ENCODE data around the gene RNASEH1.
"Not testable (repeated sequence)": the region's sequence is repeated elsewhere in the genome, so short reads cannot be mapped to it uniquely, and the experiment has no call there.

The RNASEH1 gene

DNA sequence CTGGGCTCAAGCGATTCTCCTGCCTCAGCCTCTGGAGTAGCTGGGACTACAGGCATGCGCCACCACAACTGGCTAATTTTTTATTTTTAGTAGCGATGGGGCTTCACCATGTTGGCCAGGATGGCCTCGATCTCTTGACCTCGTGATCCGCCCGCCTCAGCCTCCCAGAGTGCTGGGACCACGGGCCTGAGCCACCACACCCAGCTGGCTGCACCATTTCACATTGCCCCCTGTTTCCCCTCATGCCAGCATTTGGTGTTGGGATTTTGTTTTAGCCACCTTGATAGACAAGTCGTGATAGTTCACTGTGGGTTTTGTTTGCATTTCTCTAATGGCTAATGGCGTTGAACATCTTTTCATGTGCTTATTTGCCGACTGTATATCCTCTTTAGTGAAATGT is 31.0 kb upstream of the RNASEH1 start:
- DNase-seq = no peak

DNA sequence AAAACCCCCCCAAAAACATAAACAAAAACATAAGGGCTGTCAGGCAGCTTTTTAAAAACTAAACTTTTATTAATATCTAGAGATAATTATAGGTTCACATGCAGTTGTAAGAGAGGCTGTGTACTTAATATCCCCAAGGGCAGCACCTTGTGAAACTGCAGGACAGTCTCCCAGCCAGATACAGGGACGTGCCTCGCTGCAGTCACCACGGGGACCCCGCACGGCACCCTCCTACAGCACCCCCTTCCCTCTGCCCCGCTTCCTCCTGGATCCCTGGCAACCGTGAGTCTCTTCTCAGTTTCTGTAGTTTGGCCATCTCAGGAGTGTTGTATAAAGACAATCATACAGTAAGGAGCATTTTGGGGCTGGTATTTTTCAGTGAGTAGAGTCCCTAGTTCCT is 30.0 kb upstream of the RNASEH1 start:
- DNase-seq = no peak

DNA sequence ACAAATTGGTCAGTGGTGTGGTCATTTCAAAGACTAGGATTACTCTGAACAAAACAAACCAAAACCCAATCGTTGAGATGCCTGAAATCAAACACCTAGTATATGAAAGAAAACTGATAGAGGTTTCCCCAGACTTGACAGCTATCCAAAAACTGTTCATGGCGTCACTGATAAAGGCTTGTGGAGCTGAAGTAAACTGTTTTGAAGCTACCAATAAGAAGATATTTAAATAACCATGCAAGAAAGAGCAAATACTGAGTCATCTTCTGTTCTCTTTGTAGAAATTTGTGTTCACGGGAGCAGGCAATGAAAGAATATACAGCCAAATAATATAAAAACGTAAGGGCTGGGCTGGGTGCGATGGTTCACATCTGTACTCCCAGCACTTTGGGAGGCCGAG is 29.3 kb upstream of the RNASEH1 start:
- no peak for DNase-seq

DNA sequence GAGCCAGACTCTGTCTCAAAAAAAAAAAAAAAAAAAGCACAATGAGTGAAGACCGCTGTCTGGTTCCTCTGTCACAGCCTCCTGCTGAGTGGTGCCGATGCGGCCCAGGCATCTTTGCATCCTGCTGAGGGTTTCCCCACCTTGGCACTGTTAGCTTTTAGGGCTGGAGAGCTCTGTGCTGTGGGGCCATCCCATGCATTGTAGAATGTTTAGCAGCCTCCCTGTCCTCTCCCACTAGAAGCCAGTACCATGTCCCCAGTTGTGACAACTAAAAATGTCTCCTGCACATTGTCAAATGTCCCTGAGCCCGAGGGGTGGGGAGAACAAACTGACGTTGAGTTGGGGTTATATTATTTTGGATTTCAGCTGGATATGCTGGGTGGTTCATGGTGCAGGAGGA is 28.9 kb upstream of the RNASEH1 start:
- no peak for DNase-seq

DNA sequence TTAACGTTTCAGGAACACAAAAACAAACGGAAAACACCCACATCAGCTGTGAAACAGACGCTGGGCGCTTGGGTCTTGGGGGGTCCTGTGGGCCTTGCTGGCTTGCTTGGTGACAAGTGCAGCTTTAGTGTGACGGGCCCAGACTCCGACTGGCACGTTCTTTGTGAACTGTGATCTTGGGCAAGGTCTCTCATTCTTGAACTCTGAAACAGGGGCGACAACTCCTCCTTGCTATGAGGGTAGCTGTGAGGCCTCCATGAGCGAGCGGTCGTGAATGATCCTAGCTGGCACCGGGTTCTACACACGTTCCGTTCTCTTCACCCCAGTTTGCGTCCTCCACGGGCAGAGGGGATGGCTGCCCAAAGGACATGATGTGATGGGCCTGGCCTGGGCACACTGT is 28.1 kb upstream of the RNASEH1 start:
- DNase-seq = no peak

DNA sequence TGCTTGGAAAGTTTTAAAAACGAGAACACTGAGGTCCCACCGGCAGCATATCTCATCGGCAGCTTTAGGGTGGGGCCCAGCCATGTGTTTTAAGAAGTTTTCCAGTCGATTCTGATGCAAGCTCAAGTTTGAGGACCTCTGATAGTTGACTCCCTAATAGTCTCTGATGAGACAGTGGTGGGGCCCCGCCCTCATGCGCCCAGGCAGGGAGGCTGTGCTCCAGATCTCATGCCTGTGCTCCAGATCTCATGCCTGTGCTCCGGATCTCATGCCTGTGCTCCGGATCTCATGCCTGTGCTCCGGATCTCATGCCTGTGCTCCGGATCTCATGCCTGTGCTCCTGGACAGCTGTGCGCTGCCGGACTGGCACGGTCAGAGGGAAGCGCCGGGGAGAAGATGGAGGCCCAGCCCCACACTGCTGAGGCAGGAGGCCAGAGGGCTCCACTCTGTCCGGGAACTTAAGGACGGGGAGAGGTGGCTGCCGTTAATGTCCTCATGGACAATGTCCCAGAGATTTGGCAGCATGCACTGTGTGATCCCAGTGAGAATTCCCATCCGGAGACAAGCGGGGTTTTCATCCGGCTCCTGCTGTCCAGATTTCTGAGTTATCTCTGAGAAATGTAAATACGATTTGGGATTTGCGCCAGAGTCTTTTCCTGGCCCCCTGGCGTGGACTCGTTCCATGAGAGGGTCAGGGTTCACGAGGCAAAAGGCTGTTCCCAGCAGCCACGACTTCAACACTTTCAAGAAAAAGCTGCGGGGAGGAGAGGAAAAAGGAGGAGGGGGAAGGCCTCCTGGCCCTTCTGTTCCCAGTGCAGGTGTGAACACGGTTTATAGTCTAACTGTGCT is 27.4 kb upstream of the RNASEH1 start:
- no peak for DNase-seq

DNA sequence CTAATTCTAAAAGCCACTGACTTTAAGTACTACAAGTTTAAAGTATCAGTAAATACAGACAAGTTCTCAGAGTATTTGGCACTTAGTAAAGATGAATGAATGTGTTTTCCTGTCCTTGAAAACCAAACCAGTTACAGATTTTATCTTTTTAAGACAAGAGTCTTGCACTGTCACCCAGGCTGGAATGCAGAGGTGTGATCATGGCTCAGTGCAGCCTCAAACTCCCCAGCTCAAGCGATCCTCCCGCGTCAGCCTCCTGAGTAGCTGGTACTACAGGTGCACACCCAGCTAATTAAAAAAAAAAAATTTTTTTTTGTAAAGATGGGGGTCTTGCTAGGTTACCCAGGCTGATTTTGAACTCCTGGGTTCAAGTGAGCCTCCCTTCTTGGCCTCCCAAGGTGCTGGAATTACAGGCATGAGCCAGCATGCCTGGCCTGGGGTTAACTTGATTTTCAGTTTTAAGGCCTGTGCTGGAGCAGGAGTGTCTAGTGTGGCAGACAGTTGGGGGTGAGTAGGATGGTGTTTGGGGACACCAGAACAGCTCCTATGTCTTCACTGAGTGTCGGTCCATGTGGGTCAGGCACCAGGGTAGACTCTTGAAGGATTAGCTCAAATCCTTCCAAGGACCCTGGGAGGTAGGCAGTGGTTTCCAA is 26.6 kb upstream of the RNASEH1 start:
- DNase-seq = no peak

DNA sequence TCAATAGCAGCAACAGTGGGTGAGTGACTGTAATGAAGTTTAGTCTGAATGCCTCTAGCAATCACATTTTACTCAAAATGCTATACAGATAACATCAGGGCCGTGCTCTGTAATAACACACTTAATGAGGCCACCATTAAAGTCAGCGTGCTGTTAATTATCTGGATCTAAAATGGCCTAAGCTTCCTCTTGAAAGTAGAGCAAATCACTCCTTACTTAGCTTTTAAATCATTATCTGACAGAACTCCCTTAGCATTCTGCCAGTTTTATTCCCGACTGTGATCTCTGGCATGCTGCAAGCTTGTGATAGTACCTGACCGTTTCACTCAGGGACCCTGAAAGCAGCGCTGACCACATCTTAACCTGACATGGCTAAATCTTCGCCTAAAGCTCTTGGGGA is 25.9 kb upstream of the RNASEH1 start:
- no peak for DNase-seq

DNA sequence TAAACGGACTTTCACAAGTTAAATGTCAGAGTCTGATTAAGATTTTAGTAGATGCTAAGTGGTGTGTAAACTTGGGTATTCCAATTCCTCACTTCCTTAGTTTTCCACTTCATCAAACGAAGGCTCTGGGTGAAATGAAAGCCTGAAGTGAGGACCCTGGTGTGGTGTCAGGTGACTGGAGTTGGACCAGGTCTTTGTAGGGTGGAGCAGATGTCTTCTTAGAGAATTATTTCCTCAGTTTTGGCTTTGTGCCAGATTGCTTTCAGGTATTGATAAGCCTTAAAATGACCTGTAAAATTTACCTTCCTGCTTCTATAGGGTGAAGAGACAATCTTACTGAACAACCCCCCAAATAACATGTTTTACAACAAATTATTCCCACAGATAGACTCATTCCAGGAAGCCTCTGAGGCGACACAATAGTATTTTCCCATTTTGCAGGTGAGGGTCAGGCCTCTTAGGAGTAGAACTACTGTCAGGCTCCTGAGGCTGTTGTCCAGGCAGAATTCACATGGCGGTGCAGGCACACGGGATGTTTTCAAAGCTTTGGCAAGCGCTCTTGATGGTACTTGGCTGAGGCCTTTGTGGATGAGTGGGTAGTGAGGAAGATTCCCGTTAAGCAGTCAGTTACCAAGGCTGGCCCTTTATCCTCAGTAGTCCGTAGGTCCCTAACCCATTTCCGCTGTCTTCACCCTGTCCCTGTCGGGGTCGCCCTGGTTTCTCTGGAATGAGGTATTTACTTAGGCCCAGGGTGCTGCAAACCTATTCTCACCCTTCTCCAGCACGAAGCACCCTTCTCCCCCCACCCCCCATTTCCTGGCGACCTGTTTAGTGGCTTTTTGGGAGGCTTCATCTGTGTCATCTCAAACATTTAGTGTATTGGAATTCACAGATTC is 23.5 kb upstream of the RNASEH1 start:
- DNase-seq = no peak

DNA sequence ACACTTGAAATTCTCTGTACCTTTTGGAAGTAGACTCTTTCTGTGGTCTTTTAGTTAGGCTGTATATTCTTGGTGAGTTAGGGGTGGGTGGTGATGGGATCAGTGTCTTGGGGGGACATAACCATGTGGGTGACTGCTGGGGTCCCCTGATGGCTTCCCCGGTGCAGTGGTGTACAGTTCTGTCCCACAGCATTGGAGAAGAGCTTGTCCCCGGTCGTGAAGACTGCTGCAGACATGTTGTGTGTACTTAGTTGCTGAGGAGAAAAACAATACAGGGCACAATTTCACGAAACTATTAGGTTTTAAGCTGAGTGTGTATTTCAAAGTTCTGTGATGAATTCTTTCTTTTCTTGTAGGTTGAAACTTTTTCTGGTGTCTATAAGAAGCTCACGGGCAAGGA is 22.3 kb upstream of the RNASEH1 start:
- DNase-seq = no peak

DNA sequence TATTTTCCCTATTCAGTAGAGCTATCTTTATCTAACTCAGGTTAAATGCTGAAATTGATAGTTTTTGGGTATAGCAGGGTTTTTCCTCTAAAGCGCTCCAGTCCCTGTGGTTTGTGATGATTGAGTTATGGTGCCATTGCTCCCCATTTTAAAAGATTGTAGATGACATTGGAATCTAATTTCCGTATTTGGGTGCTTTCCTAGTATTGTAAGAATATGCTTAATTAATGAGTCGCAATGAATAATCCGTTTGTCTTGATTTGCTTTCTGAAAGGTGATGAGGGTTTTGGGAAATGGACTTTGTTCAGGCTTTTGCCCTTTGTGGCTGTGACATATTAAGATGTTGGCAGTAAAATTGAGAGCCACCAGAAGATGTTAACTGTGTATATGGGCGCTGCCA is 20.9 kb upstream of the RNASEH1 start:
- DNase-seq = no peak

DNA sequence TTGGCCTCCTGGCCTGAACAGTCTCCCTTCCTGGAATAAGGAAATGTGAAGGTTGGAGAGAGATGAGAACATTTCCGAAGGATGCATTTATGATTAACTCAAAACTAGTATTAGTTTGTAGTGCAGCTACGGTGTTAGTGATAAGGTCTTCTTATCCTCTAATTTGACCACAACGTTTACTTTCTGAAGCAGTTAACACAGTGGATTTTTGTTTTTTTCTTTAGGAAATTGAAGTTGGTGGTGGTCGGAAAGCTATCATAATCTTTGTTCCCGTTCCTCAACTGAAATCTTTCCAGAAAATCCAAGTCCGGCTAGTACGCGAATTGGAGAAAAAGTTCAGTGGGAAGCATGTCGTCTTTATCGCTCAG is 18.1 kb upstream of the RNASEH1 start:
- not testable (repeated sequence) for DNase-seq

DNA sequence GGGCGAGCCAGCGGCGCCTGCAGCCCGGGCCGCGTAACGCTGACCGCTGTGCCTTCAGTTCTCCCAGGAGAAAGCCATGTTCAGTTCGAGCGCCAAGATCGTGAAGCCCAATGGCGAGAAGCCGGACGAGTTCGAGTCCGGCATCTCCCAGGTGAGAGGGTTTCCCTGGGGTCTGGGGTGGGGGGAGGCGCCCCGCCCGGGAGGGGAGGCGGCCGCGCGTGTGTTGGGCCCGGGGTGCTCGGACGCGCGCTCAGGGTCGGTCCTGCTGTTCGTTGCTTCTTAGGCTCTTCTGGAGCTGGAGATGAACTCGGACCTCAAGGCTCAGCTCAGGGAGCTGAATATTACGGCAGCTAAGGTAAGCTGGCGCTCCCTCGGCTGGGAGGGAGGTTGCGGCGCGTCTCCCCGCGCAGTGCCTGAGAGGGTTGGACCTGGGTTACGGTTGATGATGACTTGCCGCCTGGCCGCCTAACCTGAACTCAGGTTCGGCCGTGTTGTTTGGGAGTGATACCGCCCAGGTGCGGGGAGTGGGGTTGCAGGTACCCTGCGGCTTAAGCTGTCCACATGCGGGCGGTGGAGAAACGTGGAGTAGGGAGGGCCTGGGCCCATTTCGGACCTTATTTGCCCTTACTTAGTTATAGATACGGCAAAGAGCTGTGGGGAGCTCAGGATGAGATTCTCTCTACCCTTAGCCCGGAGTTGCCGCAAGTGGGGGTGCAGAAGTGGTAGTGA is 17.6 kb upstream of the RNASEH1 start:
- no peak for DNase-seq

DNA sequence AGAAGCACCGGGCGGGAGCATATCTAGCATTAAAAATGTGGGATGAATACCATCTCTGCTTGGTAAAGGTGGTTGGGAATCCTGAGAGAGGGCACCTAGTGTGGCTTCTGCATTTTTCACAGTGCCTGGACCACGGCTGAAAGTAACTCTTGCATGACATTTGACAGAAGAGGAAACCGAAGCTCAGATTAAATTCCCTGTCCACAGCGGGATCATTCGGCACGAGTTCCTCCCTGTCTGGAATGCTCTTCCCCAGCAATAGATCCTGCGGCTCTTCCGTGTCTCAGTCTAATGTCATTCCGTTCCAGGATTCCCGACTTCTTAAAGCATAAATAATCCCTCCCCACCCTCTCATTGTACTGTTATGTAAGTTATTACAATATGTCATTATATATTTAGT is 16.0 kb upstream of the RNASEH1 start:
- no peak for DNase-seq

DNA sequence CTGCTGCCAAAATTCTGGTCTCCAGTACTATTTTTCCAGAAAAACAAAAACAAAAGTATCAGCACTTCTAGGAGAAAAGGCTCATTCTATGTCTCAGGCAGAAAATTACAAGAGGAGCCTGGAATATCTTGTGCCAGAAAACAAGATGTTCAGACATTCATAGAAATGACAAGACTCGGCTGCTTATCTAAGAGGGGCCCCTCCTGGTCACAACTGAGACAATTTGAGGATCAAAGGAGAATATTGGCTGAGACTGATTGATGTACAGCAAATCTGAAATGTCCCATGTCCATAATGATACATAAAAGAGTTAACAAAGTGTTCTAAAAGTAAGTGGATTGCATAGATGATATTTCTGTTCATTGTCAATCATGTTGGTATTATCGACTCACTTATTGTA is 14.5 kb upstream of the RNASEH1 start:
- no peak for DNase-seq

DNA sequence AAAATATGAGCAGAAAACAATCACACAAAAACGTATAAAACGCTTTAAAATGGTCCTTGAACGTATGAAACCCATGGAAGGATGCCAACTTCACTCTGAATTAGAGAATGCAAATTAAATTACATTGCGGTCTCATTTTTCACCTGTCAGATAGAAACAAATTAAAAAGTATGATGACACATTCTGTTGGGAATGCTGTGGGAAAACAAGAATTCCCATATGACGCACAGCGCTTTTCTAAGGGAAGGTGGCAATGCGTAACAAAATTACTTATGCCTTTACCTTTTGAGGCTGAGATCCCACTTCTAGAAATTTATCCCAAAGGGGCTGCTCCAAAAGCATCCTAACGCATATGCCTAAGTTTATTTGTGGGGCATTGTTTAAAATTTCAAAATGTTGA is 13.2 kb upstream of the RNASEH1 start:
- DNase-seq = no peak

DNA sequence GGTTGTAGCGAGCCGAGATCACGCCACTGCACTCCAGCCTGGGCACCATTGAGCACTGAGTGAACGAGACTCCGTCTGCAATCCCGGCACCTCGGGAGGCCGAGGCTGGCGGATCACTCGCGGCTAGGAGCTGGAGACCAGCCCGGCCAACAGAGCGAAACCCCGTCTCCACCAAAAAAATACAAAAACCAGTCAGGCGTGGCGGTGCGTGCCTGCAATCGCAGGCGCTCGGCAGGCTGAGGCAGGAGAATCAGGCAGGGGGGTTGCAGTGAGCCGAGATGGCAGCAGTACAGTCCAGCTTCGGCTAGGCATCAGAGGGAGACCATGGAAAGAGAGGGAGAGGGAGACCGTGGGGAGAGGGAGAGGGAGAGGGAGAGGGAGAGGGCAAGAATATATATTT is 11.5 kb upstream of the RNASEH1 start:
- DNase-seq = not testable (repeated sequence)

DNA sequence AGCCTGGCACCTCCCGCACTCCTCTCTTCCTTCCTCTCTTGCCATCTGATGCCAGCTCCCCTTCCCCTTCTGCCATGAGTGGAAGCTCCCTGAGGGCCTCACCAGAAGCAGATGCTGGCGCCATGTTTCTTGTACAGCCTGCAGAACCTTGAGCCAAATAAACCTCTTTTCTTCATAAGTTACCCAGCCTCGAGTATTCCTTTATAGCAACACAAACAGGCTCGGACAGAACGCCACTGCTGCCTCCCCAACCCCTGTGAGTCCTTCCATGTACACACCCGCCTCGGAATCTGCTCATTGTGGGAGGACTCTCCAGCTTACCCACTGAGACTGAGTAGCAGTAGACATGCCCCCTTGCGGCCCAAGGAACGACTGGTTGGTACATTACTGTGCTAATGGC is 8.7 kb upstream of the RNASEH1 start:
- no peak for DNase-seq

DNA sequence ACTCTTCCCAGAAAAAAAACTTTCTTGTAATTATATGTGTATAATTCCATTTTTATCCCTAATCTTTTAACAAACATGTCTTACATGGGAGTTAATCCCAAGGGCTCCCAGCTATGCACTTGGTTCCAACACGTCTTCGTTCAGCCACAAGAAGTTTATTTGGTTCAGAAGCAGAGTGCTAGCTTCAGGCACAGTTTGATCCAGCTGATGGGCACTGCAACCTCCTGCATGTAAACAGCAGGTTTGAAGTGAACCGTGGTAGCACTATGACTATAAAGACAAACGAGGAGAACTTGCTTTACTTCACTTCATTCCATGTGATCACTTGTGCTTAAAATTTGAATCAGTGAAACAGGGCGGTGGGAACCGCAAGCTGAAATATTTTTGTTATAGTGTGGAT is 7.0 kb upstream of the RNASEH1 start:
- DNase-seq = no peak

DNA sequence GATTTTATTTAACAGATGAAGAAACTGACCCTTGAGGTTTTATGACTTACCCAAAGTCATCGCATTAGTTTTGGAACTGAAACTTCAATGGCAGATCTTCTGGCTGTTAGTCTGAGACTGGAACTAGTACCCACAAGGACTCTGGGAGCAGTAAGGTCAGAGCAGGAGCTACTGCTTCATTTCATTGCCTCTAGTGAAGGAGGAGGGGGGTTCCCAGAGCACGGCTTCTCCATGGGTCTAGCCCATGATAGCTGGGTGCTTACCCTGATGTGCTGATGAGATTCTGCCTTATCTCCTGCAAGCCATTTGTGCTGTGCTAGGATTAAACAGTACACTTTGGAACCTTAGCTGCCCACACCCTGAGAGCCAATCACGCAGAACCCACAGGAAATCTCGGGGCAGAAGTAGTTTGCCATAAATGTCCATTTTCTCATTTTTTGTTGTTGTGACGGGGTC is 5.4 kb upstream of the RNASEH1 start:
- DNase-seq = no peak

DNA sequence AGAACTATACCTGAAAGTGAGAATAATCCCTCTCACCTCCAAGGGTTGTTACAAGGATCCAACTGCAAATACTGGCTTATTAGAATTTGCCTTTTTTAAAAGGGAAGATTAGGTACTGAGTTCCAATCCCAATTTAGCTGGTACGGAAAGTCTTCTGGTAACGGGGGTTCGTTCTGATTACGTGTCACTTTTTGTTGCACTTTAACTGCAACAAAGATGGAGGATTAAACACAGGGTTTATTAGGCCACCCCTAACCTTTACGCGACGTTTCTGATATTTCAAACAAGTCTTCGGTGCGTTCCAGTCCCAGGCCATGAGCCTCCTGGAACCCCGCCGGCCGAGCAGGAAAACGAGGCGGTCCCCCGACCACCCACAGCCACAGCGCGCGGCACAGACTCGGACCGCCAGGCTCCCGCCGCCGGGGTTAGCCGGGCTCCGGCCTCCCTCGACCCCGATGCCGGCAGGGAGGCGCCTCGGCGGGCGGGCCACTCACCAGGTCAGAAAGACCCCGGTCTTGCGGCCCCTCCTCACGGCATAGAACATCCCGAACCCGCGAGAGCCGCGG is 411 bp downstream of the RNASEH1 start:
- DNase-seq = no peak

DNA sequence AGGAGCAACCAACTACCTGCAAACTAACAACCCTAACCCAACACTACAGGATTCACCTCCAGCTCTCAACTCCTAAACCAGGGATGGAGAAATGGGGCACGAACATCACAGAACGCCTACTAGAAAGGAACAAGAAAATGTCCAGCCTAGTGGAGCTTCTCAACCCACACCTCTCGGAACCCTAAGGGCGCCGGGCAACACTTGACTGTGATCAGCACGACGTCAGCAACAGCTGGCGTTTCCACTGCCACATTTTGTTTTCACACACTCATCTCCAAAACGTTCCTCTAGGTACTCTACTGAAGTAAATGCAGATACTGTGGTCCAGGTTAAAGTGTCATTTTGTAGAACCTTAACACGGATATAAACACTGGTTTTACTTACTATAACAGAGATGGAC is 4.2 kb downstream of the RNASEH1 start:
- no peak for DNase-seq

DNA sequence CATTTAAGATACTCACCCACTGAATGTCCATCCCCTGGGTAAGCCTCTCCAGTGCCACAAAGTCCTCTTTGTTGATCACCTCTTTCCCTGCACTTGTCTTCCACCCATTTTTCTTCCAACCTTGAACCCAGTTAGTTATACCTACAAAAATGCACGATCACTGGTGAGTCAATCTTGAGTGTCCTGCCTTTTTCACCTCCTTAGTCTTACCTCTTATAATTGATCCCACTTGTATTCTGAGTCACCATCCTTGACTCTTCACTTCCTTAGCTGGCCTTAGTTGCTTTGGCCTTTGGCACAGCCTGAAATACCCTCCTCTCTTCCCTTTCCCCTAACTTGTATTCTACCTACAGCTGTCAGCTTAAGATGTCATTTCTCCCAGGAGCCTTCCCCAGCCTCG is 10.2 kb downstream of the RNASEH1 start:
- DNase-seq = no peak

Measured in NCI-H526 treated with DMSO at 0.1 percent for 48 hours (cell line).